K562 (cell line): ENCODE measurements around the gene TMEM184A.

Source experiments
- BRCA1 ChIP-seq, 2 experiments: fragments of 450-650 bp in 1 of 2; sonication (generic) in 1 of 2; formaldehyde crosslinking in 1 of 2; IDR thresholded peaks; 2 replicates each; pipeline versions ENCODE4 v1.5.0 to v1.6.1; 2017 to 2020; ENCODE audit warnings: mild to moderate bottlenecking in 1 of 2, missing genetic modification reagents in 1 of 2
- FOXK2 ChIP-seq, 2 experiments: fragments of 450-650 bp; IDR thresholded peaks in 1 of 2; conservative IDR thresholded peaks in 1 of 2; 2 replicates each; pipeline ENCODE4 v1.6.1; 2016; ENCODE audit warnings: low read depth in 2 of 2, mild to moderate bottlenecking in 1 of 2
- NFXL1 ChIP-seq: fragments of 450-650 bp; formaldehyde crosslinking; IDR thresholded peaks from 2 replicates; pipeline ENCODE4 v1.4.0; 2021; ENCODE audit warnings: mild to moderate bottlenecking
- POLR2A ChIP-seq: fragments of 450-650 bp; conservative IDR thresholded peaks from 2 replicates; pipeline ENCODE4 v1.6.1; 2016
- RBM39 ChIP-seq: fragments of 200-400 bp; formaldehyde crosslinking; optimal IDR thresholded peaks from 2 replicates; pipeline ENCODE3; 2018; ENCODE audit warnings: low read depth, low read length
- YY1 ChIP-seq, 3 experiments: IDR thresholded peaks; 2 replicates each; pipeline ENCODE4 v1.6.1; 2011; ENCODE audit warnings: low read length in 2 of 3, mild to moderate bottlenecking in 2 of 3, moderate library complexity in 2 of 3, borderline replicate concordance in 1 of 3, control low read depth in 1 of 3, low read depth in 1 of 3; ENCODE audit not compliant: insufficient read depth in 3 of 3, insufficient replicate concordance in 2 of 3, control insufficient read depth in 1 of 3, insufficient read length in 1 of 3; ENCODE audit errors: extremely low read depth in 1 of 3
- ZNF224 ChIP-seq: sonication (generic); formaldehyde crosslinking; IDR thresholded peaks from 2 replicates; pipeline ENCODE4 v1.8.0; 2022; ENCODE audit warnings: mild to moderate bottlenecking, missing genetic modification reagents
- TF ChIP-seq, protein P1 (sequence below), 2 experiments: fragments of 450-650 bp; formaldehyde crosslinking in 1 of 2; IDR thresholded peaks; 2 replicates each; pipeline versions ENCODE4 v1.4.0 to v1.6.1; 2014 to 2020; ENCODE audit warnings: mild to moderate bottlenecking in 2 of 2, borderline replicate concordance in 1 of 2, low read depth in 1 of 2
- TF ChIP-seq, protein P2 (sequence below): IDR thresholded peaks from 3 replicates; pipeline ENCODE4 v1.6.1; 2011; ENCODE audit warnings: borderline replicate concordance, mild to moderate bottlenecking; ENCODE audit not compliant: insufficient read length, insufficient read depth

DNA sequence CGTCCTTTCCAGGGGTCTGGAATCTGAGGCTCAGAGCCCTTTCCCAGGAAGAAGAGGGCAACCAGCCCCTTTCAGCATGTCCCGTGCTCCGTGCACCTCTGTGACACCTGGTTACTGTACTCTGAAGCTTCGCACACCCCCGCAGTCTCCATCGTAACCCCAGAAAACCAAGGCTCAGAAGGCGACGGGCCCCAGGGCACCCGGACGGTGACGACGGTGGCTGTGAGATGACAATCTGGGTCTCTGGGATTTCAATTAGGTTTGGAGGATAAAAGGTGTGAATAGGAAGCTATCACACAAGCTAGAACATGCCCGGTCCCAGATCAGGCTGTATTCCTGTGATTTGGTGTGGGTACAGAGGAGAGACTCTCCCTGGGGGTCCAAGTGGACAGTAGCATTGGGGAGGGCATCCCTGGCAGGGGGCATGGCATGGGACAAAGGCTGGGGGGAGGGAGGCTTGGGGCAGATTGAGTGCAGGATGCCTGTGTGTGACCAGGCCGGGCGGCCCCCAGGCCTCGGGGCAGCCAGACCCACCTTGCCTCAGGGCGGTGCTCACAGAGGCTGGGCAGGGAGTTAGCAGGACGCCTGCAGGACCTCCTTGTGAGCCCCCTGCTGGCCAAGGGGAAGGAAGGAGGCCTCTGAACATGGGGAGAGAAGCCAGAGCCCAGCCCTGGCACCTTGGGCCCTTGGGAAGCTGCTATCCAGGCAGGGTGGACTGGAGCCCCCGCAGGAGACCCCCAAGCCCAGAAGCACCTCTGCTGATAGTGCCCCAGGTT lies 37.3 kb upstream of the TMEM184A start:
- TF ChIP-seq BRCA1 (IDR thresholded peaks at IDR 0.05) (no peak), BRCA1 (CRISPR knock-in tag; IDR thresholded peaks at IDR 0.05) (no peak), ZNF224 (CRISPR knock-in tag) (no peak), YY1 (IDR thresholded peaks at IDR 0.05; ENCODE audit: borderline replicate concordance in 1 of 3, control insufficient read depth in 1 of 3, extremely low read depth in 1 of 3, insufficient read depth in 3 of 3, insufficient read length in 1 of 3, insufficient replicate concordance in 2 of 3, low read depth in 1 of 3, low read length in 2 of 3) (no peak), RBM39 (no peak), NFXL1 (CRISPR knock-in tag) (no peak), POLR2A (no peak), FOXK2 (conservative IDR thresholded peaks at IDR 0.05 in 1 of 2, IDR thresholded peaks at IDR 0.05 in 1 of 2; ENCODE audit: low read depth in 2 of 2) (no peak)
- TF ChIP-seq, protein P1, sequence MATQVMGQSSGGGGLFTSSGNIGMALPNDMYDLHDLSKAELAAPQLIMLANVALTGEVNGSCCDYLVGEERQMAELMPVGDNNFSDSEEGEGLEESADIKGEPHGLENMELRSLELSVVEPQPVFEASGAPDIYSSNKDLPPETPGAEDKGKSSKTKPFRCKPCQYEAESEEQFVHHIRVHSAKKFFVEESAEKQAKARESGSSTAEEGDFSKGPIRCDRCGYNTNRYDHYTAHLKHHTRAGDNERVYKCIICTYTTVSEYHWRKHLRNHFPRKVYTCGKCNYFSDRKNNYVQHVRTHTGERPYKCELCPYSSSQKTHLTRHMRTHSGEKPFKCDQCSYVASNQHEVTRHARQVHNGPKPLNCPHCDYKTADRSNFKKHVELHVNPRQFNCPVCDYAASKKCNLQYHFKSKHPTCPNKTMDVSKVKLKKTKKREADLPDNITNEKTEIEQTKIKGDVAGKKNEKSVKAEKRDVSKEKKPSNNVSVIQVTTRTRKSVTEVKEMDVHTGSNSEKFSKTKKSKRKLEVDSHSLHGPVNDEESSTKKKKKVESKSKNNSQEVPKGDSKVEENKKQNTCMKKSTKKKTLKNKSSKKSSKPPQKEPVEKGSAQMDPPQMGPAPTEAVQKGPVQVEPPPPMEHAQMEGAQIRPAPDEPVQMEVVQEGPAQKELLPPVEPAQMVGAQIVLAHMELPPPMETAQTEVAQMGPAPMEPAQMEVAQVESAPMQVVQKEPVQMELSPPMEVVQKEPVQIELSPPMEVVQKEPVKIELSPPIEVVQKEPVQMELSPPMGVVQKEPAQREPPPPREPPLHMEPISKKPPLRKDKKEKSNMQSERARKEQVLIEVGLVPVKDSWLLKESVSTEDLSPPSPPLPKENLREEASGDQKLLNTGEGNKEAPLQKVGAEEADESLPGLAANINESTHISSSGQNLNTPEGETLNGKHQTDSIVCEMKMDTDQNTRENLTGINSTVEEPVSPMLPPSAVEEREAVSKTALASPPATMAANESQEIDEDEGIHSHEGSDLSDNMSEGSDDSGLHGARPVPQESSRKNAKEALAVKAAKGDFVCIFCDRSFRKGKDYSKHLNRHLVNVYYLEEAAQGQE (IDR thresholded peaks at IDR 0.05; ENCODE audit: borderline replicate concordance): no peak
- TF ChIP-seq, protein P1 (CRISPR knock-in tag; IDR thresholded peaks at IDR 0.05; ENCODE audit: low read depth): no peak
- TF ChIP-seq, protein P2, sequence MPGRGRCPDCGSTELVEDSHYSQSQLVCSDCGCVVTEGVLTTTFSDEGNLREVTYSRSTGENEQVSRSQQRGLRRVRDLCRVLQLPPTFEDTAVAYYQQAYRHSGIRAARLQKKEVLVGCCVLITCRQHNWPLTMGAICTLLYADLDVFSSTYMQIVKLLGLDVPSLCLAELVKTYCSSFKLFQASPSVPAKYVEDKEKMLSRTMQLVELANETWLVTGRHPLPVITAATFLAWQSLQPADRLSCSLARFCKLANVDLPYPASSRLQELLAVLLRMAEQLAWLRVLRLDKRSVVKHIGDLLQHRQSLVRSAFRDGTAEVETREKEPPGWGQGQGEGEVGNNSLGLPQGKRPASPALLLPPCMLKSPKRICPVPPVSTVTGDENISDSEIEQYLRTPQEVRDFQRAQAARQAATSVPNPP: no peak
